Transverse colon (tissue), 3 donors: ENCODE results near the gene GPBAR1.

ENCODE experiments used
- CTCF ChIP-seq, 5 experiments: fragments of 200-600 bp in 3 of 5; fragments of 450-650 bp in 2 of 5; sonication (generic) in 3 of 5; IDR thresholded peaks; 1 replicate in 2 of 5; 2 replicates in 3 of 5; pipeline ENCODE4 v1.5.1; 2016 to 2017; ENCODE audit warnings: antibody characterized with exemption in 5 of 5, inconsistent platforms in 3 of 5, mild to moderate bottlenecking in 2 of 5, moderate library complexity in 1 of 5
- EP300 ChIP-seq: sonication (generic); formaldehyde crosslinking; IDR thresholded peaks from one replicate; pipeline ENCODE4 v1.6.1; 2017; ENCODE audit warnings: antibody characterized with exemption, low read depth

DNA sequence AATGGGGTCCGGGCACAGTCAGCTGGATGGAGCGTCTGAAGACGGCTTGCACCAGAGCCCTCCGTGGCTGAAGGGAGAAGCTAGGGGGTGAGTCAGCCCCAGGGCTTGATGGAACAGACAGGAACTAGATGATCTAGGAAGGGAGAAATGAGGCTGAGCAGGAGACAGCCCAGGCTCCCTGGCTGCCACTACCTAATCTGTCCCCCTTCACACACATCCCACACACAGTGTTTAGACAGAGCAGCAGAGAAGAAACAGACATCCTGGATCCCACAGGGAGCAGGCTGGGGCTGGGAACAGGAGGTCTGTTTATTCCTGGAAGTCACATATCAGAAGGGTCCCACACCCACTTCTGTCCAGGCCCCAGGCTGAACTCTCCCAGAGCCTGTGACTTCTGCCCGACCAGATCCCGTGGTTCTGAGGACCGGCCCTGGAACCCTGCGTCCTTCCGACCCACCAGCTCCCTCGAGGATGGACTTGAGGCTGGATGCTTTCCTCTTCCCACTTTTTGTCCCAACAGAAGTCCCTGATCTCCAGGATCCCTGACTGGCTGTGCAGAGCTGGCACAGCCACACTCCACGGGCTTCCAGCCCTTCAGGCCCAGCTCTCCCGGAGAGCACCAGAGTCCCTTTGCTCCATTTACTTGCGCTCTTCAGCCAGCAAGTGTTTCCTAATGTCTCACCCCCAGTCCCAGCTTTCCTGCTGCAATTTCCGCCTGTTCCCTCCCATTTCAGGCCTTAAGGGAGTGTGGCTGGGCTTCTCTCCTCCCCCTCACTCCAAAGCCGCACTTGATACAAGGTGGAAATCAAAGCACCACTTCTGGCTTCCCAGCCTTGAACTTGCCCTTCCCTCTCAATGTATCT, 1.5 kb upstream of the GPBAR1 start:
- TF ChIP-seq CTCF (IDR thresholded peaks at IDR 0.05) (no peak), EP300 (peak; percentile 78)
